Astrocyte of the spinal cord (primary cell): ENCODE results near the gene EVI5.
"Not testable (repeated sequence)": the region's sequence is repeated elsewhere in the genome, so short reads cannot be mapped to it uniquely, and the experiment has no call there.

ENCODE experiments used
- DNase-seq: peaks from one replicate; pipeline ENCODE4 v3.0.0; 2011; ENCODE audit warnings: low read depth, low spot score
- H3K4me3 ChIP-seq: 2 replicates; pipeline ENCODE4 v1.5.1; 2011; ENCODE audit warnings: low read depth, mild to moderate bottlenecking, low read length, moderate library complexity
- CTCF ChIP-seq: IDR thresholded peaks from 2 replicates; pipeline ENCODE4 v1.5.1; 2012; ENCODE audit warnings: low read depth, mild to moderate bottlenecking, low read length, inconsistent platforms
- in situ Hi-C: cut with HindIII; loops from 2 replicates; pipeline ENCODE4 v1.10.0; 2017; ENCODE audit warnings: low sequenced_read_pairs

The EVI5 gene

GRCh38 chr1:92721886-92722285 lies 63.0 kb downstream of the EVI5 start:
- H3K4me3 ChIP-seq, result no peak overlapping the region
- no peak for TF ChIP-seq CTCF
- in situ Hi-C loops, result no loop called here
- DNase-seq, result no peak

GRCh38 chr1:92721157-92721556 lies 63.8 kb downstream of the EVI5 start:
- in situ Hi-C loops, H3K4me3 ChIP-seq, DNase-seq: not testable (repeated sequence)

- DNase-seq, in situ Hi-C loops: not testable (repeated sequence)
Measured at GRCh38 chr1:92715476-92715951, 69.4 kb downstream of the EVI5 start.

GRCh38 chr1:92713939-92714338 lies 71.0 kb downstream of the EVI5 start:
- no peak overlapping the region for H3K4me3 ChIP-seq
- DNase-seq, result no peak
- TF ChIP-seq CTCF, result no peak
- in situ Hi-C loops, result no loop called here

More at GRCh38 chr1:92715476-92715951, 69.4 kb downstream of the EVI5 start:
- H3K4me3 ChIP-seq, result not testable (repeated sequence)

- no peak for TF ChIP-seq CTCF
- no peak for DNase-seq
- in situ Hi-C loops, result no loop called here
- no peak overlapping the region for H3K4me3 ChIP-seq
Measured at GRCh38 chr1:92711473-92712165, 73.3 kb downstream of the EVI5 start.

GRCh38 chr1:92709738-92710137 lies 75.2 kb downstream of the EVI5 start:
- DNase-seq, result peak; percentile 70
- TF ChIP-seq CTCF, result no peak
- in situ Hi-C loops, result no loop called here
- no peak overlapping the region for H3K4me3 ChIP-seq

GRCh38 chr1:92708368-92708950 lies 76.4 kb downstream of the EVI5 start:
- no peak overlapping the region for H3K4me3 ChIP-seq
- no peak for TF ChIP-seq CTCF
- in situ Hi-C loops, result no loop called here
- DNase-seq, result no peak
